Pancreas (tissue), 10 donors: ENCODE data around the gene TAOK3. TPM values are rescaled to one million over a fixed set of nuclear protein-coding genes. Genes with fewer than 3 reads are reported as not detected.

ENCODE experiments used
- ATAC-seq, 4 donors: fragments of 200-7000 bp; cut with Tn5 transposase; one replicate each; pipeline versions ENCODE4 v1.8.0 to v1.9.1; 2020; ENCODE audit warnings: mild to moderate bottlenecking in 4 of 4, moderate library complexity in 4 of 4
- DNase-seq, 6 donors: peaks; one replicate each; pipeline ENCODE4 v3.0.0-alpha.2; 2020
- FAIRE-seq: peaks from 2 replicates; lab custom pipeline; 2012; peaks lifted over from hg19 to GRCh38; lab: Jason Lieb, UNC
- H3K27ac ChIP-seq, 4 donors: fragments of 200-600 bp; sonication (generic); 1 replicate in 3 of 4; 2 replicates in 1 of 4; pipeline versions ENCODE4 v1.5.0 to v1.8.0; 2020
- H3K27me3 ChIP-seq, 4 donors: fragments of 200-600 bp; one replicate each; pipeline ENCODE4 v1.8.0; 2021
- H3K36me3 ChIP-seq, 3 donors: fragments of 200-600 bp; sonication (generic) in 1 of 3; one replicate each; pipeline versions ENCODE4 v1.5.0 to v1.8.0; 2020 to 2021
- H3K4me1 ChIP-seq, 3 donors: fragments of 200-600 bp; one replicate each; pipeline ENCODE4 v1.8.0; 2021
- H3K4me3 ChIP-seq, 4 donors: fragments of 200-600 bp; sonication (generic) in 2 of 4; one replicate each; pipeline versions ENCODE4 v1.5.0 to v1.8.0; 2020 to 2021
- H3K9me3 ChIP-seq, 4 donors: fragments of 200-600 bp; one replicate each; pipeline ENCODE4 v1.8.0; 2021
- CTCF ChIP-seq, 4 donors: fragments of 200-600 bp; sonication (generic) in 3 of 4; IDR thresholded peaks; one replicate each; pipeline versions ENCODE4 v1.5.0 to v1.8.0; 2021; ENCODE audit warnings: antibody characterized with exemption in 4 of 4
- WGBS, 2 donors: extraction: QIAGEN DNeasy Blood & Tissue Kit; methylation state at CpG; one replicate each; pipeline ENCODE4 v1.1.7; 2013; 5-methylcytosine and 5-hydroxymethylcytosine counted together
- intact Hi-C, 3 donors: fragments of 100-400 bp; cut with DNase I; formaldehyde crosslinking; loops; one replicate each; pipeline versions ENCODE4 v1.11.1 to v1.14.2; 2022
- polyA plus RNA-seq, 2 donors: library from polyadenylated mRNA; stranded (reverse); fragments of 200-250 nt; gene quantifications; one replicate each; pipeline ENCODE4 v1.2.3, GENCODE V29; 2013
- total RNA-seq, 6 donors: library from RNA; stranded (reverse); fragmentation: NEBNext Ultra II Directional in 4 of 6; extraction: Animal tissue kit (Norgen Biotek cat#: 25700) in 4 of 6; gene quantifications; one replicate each; pipeline versions ENCODE4 v1.2.1 to v1.2.4, GENCODE V29; 2021 to 2023
- donor health status: healthy with polysubstance abuse.
- donor health status: DM: no; HTN: no; CAD: no; lungs with moderate emphysema.
- donor health status: DM: no; HTN: no; CAD: no.
- donor health status: control.
- donor health status: control.
- donor health status: Bipolar disorder and iron deficiency.
- donor health status: DM: yes; HTN: yes; CAD: no.
- donor health status: DM: no; HTN: no; CAD: no.
- donor health status: DM: no; HTN: no; CAD: no.
- donor health status: DM: yes; HTN: yes; CAD: no.

Gene TAOK3
- total and polyA plus RNA-seq, 8 donors = 7.9 to 21.0 (median 11.4) TPM

- 52 to 56% methylated on average over 7 of the region's 7 CpGs for WGBS, 2 donors
- Histone ChIP-seq H3K36me3 (no peaks in the 10 kb centered on the region), H3K27me3 (no peaks in the 10 kb centered on the region), H3K4me1 (peaks cover 0 to 29% (median 18%) of the 10 kb centered on the region in 3 donors), H3K9me3 (no peaks in the 10 kb centered on the region), H3K4me3 (no peak overlapping the region), H3K27ac (peak overlapping the region in 2 of 4 donors; percentile 2 to 33)
- intact Hi-C loops = no loop called here
- ATAC-seq = peak in 2 of 4 donors; percentile 31 to 40
- peak; percentile 26 for FAIRE-seq
- no peak for DNase-seq
- TF ChIP-seq CTCF (IDR thresholded peaks at IDR 0.05) = no peak
Observed at GRCh38 chr12:118358612-118359540, 13.8 kb downstream of the TAOK3 start.

GRCh38 chr12:118358008-118358359 lies 14.7 kb downstream of the TAOK3 start:
- H3K27ac ChIP-seq = peak overlapping the region in 2 of 4 donors; percentile 0 to 43
- intact Hi-C loops = no loop called here
- no peak for TF ChIP-seq CTCF (IDR thresholded peaks at IDR 0.05)
- FAIRE-seq (no peak), DNase-seq (no peak), ATAC-seq (no peak)
- 83 to 90% methylated on average over 1 of the region's 1 CpG for WGBS, 2 donors
- no peaks in the 10 kb centered on the region for H3K9me3 ChIP-seq
- H3K4me3 ChIP-seq = no peak overlapping the region
- H3K36me3 ChIP-seq = no peaks in the 10 kb centered on the region
- no peaks in the 10 kb centered on the region for H3K27me3 ChIP-seq
- H3K4me1 ChIP-seq = peaks cover 0 to 29% (median 18%) of the 10 kb centered on the region in 3 donors

GRCh38 chr12:118357257-118358007 lies 15.3 kb downstream of the TAOK3 start:
- intact Hi-C loops = no loop called here
- DNase-seq (peak in 1 of 6 donors; percentile 26), ATAC-seq (peak in 3 of 4 donors; percentile 62 to 74 (median 72)), FAIRE-seq (peak; percentile 5)
- H3K27ac ChIP-seq = peak overlapping the region in 2 of 4 donors; percentile 43 to 61
- no peaks in the 10 kb centered on the region for H3K9me3 ChIP-seq
- 27 to 29% methylated on average over 7 of the region's 7 CpGs for WGBS, 2 donors
- no peaks in the 10 kb centered on the region for H3K36me3 ChIP-seq
- no peak for TF ChIP-seq CTCF (IDR thresholded peaks at IDR 0.05)
- peaks cover 0 to 29% (median 18%) of the 10 kb centered on the region in 3 donors for H3K4me1 ChIP-seq
- H3K27me3 ChIP-seq = no peaks in the 10 kb centered on the region
- H3K4me3 ChIP-seq = no peak overlapping the region

GRCh38 chr12:118356809-118357256 lies 15.9 kb downstream of the TAOK3 start:
- Histone ChIP-seq H3K27ac (peak overlapping the region in 2 of 4 donors; percentile 43 to 61), H3K36me3 (no peaks in the 10 kb centered on the region), H3K4me3 (no peak overlapping the region), H3K4me1 (peaks cover 0 to 29% (median 18%) of the 10 kb centered on the region in 3 donors), H3K27me3 (no peaks in the 10 kb centered on the region), H3K9me3 (no peaks in the 10 kb centered on the region)
- ATAC-seq (peak in 3 of 4 donors; percentile 42 to 73 (median 65)), DNase-seq (no peak), FAIRE-seq (no peak)
- intact Hi-C loops = no loop called here
- WGBS, 2 donors = 50 to 60% methylated on average over 1 of the region's 1 CpG
- no peak for TF ChIP-seq CTCF (IDR thresholded peaks at IDR 0.05)
